HuH-7 (cell line): ENCODE measurements around the gene THAP9.
"Not testable (repeated sequence)": the region's sequence is repeated elsewhere in the genome, so short reads cannot be mapped to it uniquely, and the experiment has no call there.

Experiments
- DNase-seq: peaks from one replicate; pipeline ENCODE4 v3.0.0; 2011; ENCODE audit warnings: low spot score

THAP9 gene

DNA sequence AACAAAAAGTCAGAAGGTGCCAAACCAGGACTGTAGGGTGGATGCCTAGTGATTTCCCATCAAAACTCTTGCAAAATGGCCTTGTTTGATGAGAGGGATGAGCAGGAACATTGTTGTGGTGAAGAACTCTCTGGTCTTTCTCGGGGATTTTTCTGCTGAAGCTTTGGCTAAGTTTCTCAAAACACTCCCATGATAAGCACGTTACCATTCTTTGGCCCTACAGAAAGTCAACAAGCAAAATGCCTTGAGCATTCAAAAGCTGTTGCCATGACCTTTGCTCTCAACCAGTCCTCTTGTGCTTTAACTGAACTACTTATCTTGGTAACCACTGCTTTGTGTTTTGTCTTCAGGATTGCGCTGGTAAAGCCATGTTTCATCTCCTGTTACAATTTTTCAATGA lies 6.6 kb upstream of the THAP9 start:
- DNase-seq = no peak

DNA sequence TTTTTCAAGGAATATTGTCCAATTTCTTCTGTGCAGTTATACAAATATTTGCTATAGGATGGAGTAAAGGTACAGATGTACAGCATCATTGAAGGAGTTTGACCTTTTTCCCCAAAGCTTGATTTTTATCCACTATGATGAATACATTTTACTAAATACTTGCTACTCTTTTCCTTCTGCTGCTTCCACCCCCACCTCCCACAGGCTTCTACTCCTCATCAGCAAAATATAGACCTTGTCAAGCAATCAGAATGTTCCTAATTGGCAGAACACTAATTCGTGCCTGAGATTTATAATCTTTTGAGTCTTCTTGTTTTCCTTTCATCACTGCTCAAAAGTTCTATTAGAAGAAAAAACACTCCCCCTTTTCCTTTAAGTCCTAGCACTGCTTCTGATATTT lies 3.8 kb upstream of the THAP9 start:
- no peak for DNase-seq

DNA sequence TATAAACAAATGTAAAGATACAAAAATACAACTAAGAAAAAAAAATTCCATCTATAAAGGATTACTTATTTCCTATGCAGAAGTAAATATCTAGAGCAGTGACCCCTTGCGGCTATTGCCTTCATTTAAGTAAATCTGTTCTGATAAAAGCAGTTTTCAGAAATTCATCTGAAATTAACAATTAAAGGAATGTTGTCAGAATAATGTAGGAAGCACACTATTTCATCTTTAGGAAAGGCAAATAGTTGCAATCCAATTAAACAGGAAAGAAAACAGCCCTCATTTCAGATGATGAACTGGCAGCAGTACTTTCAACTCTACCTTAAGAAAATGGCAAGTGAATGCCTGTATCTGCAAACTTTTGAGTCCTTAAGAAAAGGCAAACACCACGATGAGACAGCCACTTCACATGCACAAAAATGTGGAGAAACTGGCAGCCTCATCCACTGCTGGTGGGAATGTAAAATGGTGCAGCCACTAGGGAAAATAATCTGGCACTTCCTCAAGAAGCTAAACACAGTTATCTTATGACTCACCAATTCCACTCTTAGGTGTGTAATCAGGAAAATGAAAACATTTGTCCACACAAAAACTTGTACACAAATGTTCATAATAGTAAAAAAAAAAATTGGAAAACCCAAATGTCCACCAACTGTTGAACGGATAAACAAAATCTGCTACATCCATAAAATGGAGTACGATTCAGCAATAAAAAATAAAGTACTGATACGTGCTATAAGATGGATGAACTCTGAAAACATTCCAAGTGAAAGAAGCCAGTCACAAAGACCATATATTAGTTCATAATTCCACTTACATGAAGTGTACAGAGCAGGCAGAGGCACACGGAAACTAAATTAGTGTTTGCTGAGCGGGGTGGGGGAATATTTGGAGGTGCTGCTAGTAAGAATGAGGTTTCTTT lies 2.0 kb upstream of the THAP9 start:
- DNase-seq = no peak

DNA sequence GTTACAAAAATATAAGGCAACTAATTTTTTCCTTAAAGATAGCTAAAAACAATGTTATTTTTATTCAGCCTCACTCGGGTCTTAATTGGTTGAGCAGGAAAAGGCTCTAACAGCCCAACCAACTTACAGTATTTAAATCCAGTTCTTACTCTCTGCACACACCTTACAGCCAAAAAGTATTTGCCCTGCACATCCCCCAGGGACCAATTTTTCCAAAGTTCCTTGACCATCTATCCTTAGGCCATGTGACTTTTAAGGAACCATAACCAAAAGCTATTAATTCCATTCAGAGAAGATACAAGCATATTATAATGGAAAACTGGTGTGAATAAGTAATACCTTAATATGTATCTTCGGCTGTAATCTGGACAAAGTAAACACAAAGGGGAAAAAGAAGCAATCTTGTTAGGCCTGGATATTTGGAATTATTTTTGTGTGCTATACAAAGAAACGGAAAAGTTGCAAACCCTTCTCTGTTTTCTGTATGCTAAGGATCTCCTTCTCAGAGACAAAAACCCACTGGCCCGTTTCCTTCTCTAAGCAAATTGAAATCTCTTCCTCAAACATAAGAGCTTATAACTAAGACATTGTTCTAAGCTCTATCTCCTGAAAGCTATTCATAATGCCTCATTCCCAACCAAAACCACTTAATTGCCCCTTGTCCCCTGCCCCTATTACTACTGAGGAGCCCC lies 1.0 kb upstream of the THAP9 start:
- DNase-seq = no peak

DNA sequence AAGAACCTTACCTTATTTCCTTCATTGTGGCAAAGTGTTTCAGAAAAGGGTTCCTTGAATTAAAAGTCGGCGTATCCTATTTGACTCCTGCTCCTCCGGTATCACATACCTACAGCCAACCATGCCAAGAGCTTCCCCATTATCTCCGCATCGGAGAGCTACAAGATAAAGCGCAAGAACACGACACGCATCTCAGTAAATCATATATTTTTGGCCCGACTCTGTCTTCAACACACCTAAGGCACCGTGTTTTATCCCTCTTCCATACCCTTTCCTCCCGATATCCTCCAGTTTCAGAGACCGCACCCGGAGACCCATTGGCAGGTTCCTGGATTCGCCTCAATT lies 497 bp upstream of the THAP9 start:
- no peak for DNase-seq

DNA sequence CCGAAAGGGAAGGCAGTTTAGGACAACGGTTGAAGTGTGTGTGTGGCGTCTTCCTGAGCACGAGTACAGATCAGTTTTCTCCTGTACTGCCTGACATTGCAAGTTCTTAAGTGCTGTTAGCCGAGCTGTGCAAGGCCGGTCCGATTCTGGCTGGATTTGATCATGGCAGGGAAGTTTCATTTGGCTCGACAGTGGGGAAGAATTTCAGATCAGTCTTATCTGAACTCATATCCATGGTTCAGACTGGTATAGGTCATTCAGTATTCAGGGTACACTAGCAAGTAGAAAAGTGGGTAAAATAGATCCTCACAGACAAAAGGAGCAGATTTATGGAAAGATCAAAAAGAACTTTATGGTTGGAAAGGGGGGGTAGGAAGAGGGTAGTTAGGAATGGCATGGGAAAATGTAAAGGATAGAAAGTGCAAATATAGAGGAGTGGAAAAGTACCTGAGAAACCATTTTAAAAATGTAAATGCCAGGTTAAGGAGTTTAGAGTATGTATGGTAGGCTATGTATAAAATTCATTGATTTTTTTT lies 716 bp downstream of the THAP9 start:
- DNase-seq = no peak

GRCh38 chr4:82903737-82904136 lies 3.2 kb downstream of the THAP9 start:
- DNase-seq = no peak

- DNase-seq = no peak
Observed at GRCh38 chr4:82905205-82905604, 4.7 kb downstream of the THAP9 start.

DNA sequence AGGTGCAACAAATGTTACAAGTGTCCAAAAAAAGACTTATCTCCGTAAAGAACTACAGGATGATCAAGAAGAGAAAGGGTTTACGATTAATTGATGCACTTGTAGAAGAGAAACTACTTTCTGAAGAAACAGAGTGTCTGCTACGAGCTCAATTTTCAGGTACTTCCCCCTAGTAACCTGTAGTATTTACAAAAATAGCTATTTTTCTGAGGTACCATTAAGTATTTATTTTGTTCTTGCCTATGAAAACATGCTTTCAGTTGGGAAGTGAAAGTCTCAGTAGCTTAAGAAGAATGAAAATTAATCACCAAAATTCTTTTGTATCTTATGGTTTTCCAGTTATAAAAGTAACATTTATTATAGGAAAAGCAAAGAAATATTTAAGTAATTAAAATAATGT lies 5.9 kb downstream of the THAP9 start:
- no peak for DNase-seq

DNA sequence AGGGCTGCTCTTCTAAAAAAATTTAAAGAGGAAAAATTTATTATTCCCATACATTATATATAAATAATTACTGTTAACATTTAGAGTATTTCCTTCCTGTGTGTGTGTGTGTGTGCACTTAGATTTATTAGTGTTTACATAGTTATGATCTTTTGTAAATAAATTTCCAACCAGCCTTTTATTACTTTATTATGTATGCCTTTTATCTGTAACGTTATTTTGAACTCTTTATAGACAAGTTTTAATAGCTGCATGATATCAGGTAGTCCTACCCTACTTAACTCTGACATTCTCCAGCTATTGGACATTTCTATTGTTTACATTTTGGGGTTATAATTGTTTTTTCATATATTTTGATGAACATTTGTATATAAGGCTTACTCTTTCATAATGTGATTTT lies 8.8 kb downstream of the THAP9 start:
- DNase-seq = no peak

DNA sequence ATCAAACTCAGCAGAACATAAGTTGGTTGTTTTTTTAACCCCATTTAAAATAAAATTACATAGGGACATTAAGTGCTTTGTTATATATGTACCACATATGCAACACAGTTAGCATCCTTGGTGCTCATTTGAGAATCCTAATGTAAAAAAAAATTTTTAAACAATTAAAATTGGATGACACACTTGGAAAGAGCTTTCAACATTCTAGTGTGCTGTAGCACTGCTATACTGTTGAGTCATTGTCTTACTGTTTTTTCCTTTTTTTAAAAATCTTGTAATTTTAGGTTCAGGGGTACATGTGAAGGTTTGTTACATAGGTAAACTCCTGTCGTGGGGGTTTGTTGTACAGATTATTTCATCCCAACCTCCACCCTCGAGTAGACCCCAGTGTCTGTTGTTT lies 12.8 kb downstream of the THAP9 start:
- DNase-seq = no peak

DNA sequence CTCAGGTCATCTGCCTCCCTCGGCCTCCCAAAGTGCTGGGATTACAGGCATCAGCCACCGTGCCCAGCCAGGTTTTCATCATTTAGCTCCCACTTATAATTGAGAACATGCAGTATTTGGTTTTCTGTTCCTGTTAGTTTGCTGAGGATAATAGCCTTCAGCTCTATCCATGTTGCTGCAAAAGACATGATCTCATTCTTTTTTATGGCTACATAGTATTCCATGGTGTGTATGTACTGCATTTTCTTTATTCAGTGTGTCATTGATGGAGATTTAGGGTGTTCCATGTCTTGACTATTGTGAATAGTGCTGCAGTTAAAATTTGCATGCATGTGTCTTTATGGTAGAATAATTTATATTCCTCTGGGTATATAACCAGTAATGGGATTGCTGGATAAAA lies 13.4 kb downstream of the THAP9 start:
- DNase-seq = not testable (repeated sequence)

- DNase-seq = no peak
Observed at GRCh38 chr4:82918091-82918490, 17.6 kb downstream of the THAP9 start.

GRCh38 chr4:82919386-82919785 lies 18.9 kb downstream of the THAP9 start:
- no peak for DNase-seq

DNA sequence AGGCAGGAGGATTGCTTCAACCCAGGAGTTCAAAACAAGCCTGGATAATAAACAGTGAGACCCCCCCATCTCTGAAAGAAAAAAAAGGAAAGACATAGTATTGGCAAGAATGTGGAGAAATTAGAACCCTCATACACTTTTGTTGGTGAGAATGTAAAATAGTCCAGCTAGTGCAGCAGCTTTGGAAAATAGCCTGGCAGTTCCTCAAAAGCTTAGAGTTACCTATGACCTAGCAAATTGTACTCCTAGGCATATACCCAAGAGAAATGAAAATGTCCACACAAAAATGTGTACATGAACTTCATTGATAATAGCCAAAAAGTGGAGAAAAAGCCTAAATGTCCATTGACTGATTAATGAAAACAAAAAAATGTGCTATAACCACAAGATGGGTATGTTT lies 21.3 kb downstream of the THAP9 start:
- no peak for DNase-seq

DNA sequence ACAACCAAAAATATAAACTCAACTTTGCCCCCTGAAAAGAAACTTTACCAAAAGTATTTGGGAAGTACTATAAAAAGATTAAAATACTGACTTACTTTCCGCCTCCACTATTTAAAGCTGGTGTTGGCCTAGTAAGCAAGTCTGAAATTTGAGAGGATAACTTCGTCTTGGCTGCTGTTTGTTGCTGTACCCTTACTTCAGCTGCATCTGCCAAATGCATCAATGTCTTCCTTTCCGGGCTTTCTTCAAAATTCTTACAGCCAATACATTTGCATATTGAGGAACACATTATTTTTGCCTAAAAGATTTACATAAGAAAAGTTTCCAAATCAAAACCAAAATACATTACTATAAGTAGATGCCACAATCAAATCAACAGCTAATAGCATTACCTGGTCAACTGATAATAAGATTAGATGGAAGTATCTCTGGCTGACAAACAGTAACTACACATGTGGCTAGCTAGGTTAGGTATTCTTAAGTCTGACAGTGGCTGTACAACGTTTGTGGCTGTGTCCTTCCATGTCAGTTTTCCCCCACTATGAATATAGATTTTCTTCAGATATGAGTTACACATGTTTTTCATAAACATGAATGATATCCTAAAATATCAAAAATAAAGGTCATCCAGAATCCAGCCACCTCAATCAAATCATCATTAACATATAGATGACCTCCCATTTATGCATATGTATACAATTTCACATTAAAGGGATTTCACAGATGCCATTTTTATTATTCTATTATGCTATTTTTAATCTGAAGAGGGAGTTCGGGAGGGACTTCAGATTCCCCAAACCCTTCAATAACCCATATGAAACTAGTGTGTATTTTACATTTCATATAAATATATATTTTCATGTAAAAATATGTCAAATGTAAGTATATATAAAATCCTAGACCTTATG lies 30.6 kb downstream of the THAP9 start:
- DNase-seq = no peak

DNA sequence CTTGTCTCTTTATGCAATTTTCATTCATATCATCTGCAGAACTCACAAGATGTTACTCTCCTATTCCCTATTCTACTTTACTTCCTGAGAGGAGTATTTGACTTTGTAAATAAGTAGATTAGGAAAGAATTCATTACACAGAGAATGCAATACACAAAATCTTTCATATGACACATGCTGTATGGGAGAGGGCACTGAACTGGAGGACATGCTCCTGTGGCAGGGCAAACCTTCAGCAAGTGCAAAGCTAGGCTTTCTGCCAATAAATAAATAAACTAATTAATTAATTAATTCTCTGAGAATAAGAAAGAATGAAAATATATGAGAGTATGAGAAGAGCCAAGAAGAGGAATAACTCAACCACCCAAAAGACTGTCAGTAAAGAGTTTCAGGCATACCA lies 33.9 kb downstream of the THAP9 start:
- DNase-seq = no peak

- no peak for DNase-seq
Observed at GRCh38 chr4:82939414-82939813, 38.9 kb downstream of the THAP9 start.

DNA sequence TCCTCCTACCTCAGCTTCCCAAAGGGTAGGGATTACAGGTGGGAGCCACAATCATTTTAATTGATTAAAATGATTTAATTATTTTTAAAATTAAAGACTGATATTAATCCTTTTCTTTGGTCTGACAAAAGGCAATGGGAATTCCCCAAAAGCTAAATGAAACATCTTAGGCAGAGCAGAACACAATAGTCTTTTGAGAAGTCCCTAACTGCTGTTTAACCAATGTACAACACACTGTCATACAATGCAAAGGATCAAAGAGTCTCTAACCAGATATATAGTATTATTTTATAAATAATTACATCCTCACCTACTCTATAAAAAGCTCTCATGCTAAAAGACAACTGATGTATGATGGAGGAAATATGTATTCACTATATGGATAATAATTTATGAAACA lies 47.0 kb downstream of the THAP9 start:
- no peak for DNase-seq

GRCh38 chr4:82948647-82949204 lies 48.2 kb downstream of the THAP9 start:
- DNase-seq = no peak

DNA sequence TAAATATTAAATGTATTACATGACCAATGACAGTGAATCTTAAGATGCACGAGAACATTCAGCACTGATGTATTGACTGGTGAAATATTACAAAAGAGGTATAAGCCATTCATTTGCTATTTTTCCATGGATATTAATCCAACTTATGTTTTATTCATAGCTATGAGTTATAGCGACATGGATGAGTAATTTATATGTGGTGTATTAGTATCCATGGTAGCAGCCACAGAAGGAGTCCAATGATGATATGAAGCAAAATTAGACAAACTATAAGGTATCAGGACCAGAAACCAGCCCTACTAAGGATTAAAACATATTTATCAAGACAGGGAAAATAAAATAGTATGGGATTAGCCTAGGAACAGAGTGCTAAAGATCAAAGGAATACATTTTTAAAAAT lies 50.7 kb downstream of the THAP9 start:
- DNase-seq = no peak

GRCh38 chr4:82954212-82954611 lies 53.7 kb downstream of the THAP9 start:
- DNase-seq = no peak
